ENCODE data around the gene PATL2.

Gene PATL2

DNA sequence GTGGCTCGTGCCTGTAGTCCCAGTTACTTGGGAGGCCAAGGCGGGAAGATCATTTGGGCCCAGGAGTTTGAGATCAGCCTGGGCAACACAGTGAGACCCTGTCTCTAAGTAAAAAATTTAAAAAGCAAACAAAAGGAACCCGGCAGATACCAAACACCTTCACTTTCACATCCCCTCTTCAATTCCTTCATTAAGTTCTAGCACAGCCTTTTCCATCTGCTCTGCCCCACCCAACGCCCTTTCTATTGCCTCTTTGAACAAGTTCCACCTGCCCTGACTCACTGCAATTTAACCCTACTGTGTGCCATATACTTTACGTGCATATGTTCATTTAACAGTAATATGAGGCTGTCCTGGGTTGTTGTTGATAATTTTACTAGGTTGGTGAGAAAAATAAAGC lies 35.2 kb downstream of the PATL2 start:
- no peak overlapping the region for H3K4me3 ChIP-seq (ENCODE audit: low read depth, low read length)
- DNase-seq (ENCODE audit: low read depth) = no peak
- TF ChIP-seq, protein P1, sequence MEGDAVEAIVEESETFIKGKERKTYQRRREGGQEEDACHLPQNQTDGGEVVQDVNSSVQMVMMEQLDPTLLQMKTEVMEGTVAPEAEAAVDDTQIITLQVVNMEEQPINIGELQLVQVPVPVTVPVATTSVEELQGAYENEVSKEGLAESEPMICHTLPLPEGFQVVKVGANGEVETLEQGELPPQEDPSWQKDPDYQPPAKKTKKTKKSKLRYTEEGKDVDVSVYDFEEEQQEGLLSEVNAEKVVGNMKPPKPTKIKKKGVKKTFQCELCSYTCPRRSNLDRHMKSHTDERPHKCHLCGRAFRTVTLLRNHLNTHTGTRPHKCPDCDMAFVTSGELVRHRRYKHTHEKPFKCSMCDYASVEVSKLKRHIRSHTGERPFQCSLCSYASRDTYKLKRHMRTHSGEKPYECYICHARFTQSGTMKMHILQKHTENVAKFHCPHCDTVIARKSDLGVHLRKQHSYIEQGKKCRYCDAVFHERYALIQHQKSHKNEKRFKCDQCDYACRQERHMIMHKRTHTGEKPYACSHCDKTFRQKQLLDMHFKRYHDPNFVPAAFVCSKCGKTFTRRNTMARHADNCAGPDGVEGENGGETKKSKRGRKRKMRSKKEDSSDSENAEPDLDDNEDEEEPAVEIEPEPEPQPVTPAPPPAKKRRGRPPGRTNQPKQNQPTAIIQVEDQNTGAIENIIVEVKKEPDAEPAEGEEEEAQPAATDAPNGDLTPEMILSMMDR (IDR thresholded peaks at IDR 0.05; ENCODE audit: low read depth, low read length, missing control alignments) = no peak

DNA sequence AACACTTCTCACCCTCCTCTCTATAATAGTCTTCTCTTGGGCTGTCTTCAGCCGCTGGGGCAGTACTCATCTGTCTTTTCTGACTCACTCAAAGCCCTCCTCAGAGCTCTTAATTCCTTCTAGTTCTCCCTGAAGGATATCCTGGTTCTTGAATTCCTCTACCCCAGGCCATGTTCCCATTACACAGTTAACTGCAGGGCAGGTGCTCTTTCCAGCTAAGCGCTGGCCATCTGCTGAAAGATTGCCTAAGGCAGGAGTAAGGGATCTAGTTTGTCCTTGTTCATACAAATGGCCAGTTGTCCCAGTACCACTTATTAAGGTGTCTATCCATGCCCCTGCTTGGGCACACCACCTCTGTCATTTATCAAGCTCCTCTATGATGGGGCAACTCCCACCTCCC lies 37.5 kb downstream of the PATL2 start:
- no peak for DNase-seq (ENCODE audit: low read depth)
- TF ChIP-seq, protein P1 (IDR thresholded peaks at IDR 0.05; ENCODE audit: low read depth, low read length, missing control alignments) = no peak
- H3K4me3 ChIP-seq (ENCODE audit: low read depth, low read length) = no peak overlapping the region

DNA sequence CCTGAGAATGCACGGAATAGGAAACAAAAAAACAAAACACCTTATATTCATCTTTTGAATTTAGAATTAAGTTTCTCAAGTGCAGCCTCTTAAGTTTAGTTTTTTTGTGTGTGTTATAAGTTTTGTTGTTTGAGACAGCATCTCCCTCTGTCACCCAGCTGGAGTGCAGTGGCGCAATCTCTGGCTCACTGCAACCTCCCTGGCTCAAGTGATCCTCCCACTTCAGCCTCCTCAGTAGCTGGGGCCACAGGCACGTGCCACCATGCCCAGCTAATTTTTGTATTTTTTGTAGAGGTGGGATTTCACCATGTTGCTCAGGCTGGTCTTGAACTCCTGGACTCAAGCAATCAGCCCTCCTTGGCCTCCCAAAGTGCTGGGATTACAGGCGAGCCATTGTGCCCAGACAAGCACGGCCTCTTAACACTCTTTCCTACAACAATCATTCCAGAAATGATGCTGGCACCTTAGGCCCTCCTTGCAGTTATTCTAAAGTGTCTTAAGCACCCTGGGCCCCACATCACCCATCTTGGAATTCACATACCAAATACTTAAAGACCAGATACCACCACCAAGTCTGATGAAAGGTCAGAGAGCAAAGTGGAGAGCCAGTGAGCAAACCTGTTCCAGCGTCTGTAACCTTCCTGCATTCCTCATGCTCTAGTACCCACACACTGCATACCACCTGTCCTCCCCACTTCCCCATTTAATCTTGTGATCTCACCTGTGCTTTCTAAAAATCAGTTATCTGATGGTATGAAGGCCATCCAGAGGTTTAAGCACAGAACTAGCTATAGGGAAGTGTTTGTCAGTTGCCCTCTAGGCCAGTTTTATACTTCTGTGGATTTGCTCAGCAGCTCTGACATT lies 40.8 kb downstream of the PATL2 start:
- H3K4me3 ChIP-seq (ENCODE audit: low read depth, low read length) = no peak overlapping the region
- DNase-seq (ENCODE audit: low read depth) = no peak
- TF ChIP-seq, protein P1 (IDR thresholded peaks at IDR 0.05; ENCODE audit: low read depth, low read length, missing control alignments) = no peak

DNA sequence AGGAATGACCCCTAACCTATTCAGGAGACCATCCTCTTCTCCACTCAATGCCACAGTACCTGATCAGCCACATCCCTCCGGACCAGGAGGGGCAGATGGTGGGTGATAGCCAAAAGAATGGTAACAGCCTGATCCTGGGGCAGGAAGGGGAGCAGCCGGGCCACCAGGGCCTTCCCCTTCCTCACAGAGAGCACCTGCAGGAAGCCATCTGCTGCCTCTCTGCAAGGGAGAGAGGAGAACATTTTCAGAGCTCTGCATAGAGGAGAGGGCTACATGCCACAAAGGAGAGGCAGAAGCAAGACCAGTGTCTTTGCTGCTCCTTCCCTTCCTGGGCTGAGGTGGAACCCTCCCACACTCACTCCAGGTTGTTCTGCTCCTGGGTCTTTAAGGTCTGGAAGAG lies 42.2 kb downstream of the PATL2 start:
- DNase-seq (ENCODE audit: low read depth) = no peak
- no peak overlapping the region for H3K4me3 ChIP-seq (ENCODE audit: low read depth, low read length)
- TF ChIP-seq, protein P1 (IDR thresholded peaks at IDR 0.05; ENCODE audit: low read depth, low read length, missing control alignments) = no peak

DNA sequence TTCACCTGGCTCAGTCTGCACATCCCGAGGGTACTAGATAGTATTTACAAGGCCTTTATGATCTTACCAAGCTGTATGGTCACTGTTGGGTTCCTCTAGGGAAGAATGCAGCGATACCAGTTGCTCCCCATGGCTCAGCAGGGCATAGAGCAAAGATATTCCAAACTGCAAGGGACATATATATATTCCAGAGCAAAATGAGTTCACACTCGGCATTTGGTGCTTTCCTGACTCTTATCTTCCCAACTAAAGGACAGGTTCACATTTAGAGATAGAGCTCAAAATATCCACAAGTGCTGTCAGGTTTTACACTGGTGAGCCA lies 44.1 kb downstream of the PATL2 start:
- H3K4me3 ChIP-seq (ENCODE audit: low read depth, low read length) = no peak overlapping the region
- no peak for DNase-seq (ENCODE audit: low read depth)
- TF ChIP-seq, protein P1 (IDR thresholded peaks at IDR 0.05; ENCODE audit: low read depth, low read length, missing control alignments) = no peak

DNA sequence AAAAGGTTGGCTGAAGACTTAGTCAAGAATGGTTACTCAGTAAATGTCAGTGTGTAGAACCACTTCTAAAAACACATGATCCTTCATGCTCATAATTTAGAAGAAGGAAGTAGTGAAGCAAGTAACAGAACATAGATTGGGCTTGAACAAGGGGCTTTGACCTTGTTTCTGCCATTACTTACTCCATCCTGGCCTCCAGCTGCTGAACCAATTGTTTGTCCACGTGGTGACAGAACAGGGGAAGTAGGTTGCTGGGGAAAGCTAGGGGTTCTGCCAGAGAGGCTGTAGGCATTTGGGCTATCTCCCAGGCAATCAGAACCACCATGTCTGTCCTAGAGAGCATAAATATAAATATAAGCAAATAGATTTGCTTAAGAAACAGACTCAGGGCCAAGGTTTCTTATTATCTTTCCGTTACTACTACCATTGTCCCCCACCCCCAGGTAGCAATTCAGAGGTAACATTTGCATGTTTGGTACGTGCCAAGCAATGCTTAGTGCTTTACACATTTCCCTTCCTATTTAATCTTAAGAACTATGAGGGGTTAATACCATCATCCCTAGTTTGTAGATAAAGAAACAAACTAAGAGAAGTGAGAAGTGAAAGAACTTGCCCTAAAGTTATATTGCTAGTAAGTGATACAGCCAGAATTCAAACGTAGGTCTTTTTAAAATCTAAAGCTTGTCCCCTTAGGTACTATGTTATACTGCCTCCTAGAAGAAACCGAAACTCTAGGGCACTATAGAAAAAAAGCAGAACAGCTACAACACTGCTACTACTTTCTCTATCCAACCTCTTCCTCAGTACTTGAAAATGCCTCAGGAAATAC lies 44.7 kb downstream of the PATL2 start:
- peak overlapping the region; percentile 25; the same call in 1 of the 2 replicates for H3K4me3 ChIP-seq (ENCODE audit: low read depth, low read length)
- TF ChIP-seq, protein P1 (IDR thresholded peaks at IDR 0.05; ENCODE audit: low read depth, low read length, missing control alignments) = no peak
- no peak for DNase-seq (ENCODE audit: low read depth)
